Activated naive CD8-positive, alpha-beta T cell (primary cell): ENCODE data around the gene MED13.
"Not testable (repeated sequence)": the region's sequence is repeated elsewhere in the genome, so short reads cannot be mapped to it uniquely, and the experiment has no call there.

Source experiments
- H3K27ac Mint-ChIP-seq: one replicate; pipeline ENCODE4 v1.8.0; 2021; ENCODE audit warnings: mixed read lengths
- H3K27me3 Mint-ChIP-seq: one replicate; pipeline ENCODE4 v1.8.0; 2021; ENCODE audit warnings: mixed read lengths
- H3K36me3 Mint-ChIP-seq: one replicate; pipeline ENCODE4 v1.8.0; 2021; ENCODE audit warnings: mixed read lengths
- H3K4me1 Mint-ChIP-seq: one replicate; pipeline ENCODE4 v1.8.0; 2021; ENCODE audit warnings: low read depth, mixed read lengths
- H3K4me3 Mint-ChIP-seq: one replicate; pipeline ENCODE4 v1.8.0; 2021; ENCODE audit warnings: mild to moderate bottlenecking, mixed read lengths
- H3K9me3 Mint-ChIP-seq: one replicate; pipeline ENCODE4 v1.8.0; 2021; ENCODE audit warnings: low read depth, mixed read lengths

The MED13 gene

GRCh38 chr17:62009220-62009619 is 55.9 kb downstream of the MED13 start:
- Mint-ChIP-seq H3K4me1 (peaks cover 31% of the 10 kb centered on the region), H3K36me3 (peaks cover 18% of the 10 kb centered on the region), H3K4me3 (no peak overlapping the region), H3K27me3 (no peaks in the 10 kb centered on the region), H3K27ac (peak overlapping the region; percentile 30), H3K9me3 (no peaks in the 10 kb centered on the region)

- Mint-ChIP-seq H3K27me3 (no peaks in the 10 kb centered on the region), H3K36me3 (peaks cover 12% of the 10 kb centered on the region), H3K4me1 (peaks cover 32% of the 10 kb centered on the region), H3K27ac (peak overlapping the region; percentile 41), H3K9me3 (no peaks in the 10 kb centered on the region), H3K4me3 (no peak overlapping the region)
Observed at GRCh38 chr17:62008294-62008693, 56.8 kb downstream of the MED13 start.

- peaks cover 43% of the 10 kb centered on the region for H3K4me1 Mint-ChIP-seq
- H3K27ac Mint-ChIP-seq: no peak overlapping the region
- H3K4me3 Mint-ChIP-seq: no peak overlapping the region
- H3K9me3 Mint-ChIP-seq: no peaks in the 10 kb centered on the region
- H3K36me3 Mint-ChIP-seq: peaks cover 8% of the 10 kb centered on the region
- no peaks in the 10 kb centered on the region for H3K27me3 Mint-ChIP-seq
Observed at GRCh38 chr17:62004388-62004787, 60.7 kb downstream of the MED13 start.

GRCh38 chr17:62003141-62003540 is 61.9 kb downstream of the MED13 start:
- H3K4me3 Mint-ChIP-seq, H3K27me3 Mint-ChIP-seq, H3K27ac Mint-ChIP-seq, H3K36me3 Mint-ChIP-seq, H3K9me3 Mint-ChIP-seq: not testable (repeated sequence)
- H3K4me1 Mint-ChIP-seq: peaks cover 38% of the 10 kb centered on the region

GRCh38 chr17:62001105-62001504 is 64.0 kb downstream of the MED13 start:
- peak overlapping the region; percentile 22 for H3K27ac Mint-ChIP-seq
- H3K4me3 Mint-ChIP-seq: no peak overlapping the region
- H3K4me1 Mint-ChIP-seq: peaks cover 50% of the 10 kb centered on the region
- no peaks in the 10 kb centered on the region for H3K27me3 Mint-ChIP-seq
- no peaks in the 10 kb centered on the region for H3K9me3 Mint-ChIP-seq
- H3K36me3 Mint-ChIP-seq: peaks cover 4% of the 10 kb centered on the region

- Mint-ChIP-seq H3K4me1 (peaks cover 47% of the 10 kb centered on the region), H3K27ac (no peak overlapping the region), H3K36me3 (peaks cover 4% of the 10 kb centered on the region), H3K27me3 (no peaks in the 10 kb centered on the region), H3K4me3 (peak overlapping the region; percentile 17), H3K9me3 (no peaks in the 10 kb centered on the region)
Observed at GRCh38 chr17:62000186-62000585, 64.9 kb downstream of the MED13 start.

- H3K27ac Mint-ChIP-seq, H3K9me3 Mint-ChIP-seq, H3K4me3 Mint-ChIP-seq, H3K36me3 Mint-ChIP-seq, H3K27me3 Mint-ChIP-seq: not testable (repeated sequence)
- peaks cover 37% of the 10 kb centered on the region for H3K4me1 Mint-ChIP-seq
Observed at GRCh38 chr17:61998534-61998933, 66.5 kb downstream of the MED13 start.

- H3K27me3 Mint-ChIP-seq: no peaks in the 10 kb centered on the region
- no peak overlapping the region for H3K4me3 Mint-ChIP-seq
- H3K36me3 Mint-ChIP-seq: peaks cover 4% of the 10 kb centered on the region
- H3K4me1 Mint-ChIP-seq: peaks cover 37% of the 10 kb centered on the region
- no peak overlapping the region for H3K27ac Mint-ChIP-seq
- H3K9me3 Mint-ChIP-seq: no peaks in the 10 kb centered on the region
Observed at GRCh38 chr17:61997664-61998063, 67.4 kb downstream of the MED13 start.

- no peak overlapping the region for H3K4me3 Mint-ChIP-seq
- H3K27ac Mint-ChIP-seq: no peak overlapping the region
- peaks cover 37% of the 10 kb centered on the region for H3K4me1 Mint-ChIP-seq
- no peaks in the 10 kb centered on the region for H3K27me3 Mint-ChIP-seq
- H3K36me3 Mint-ChIP-seq: peaks cover 4% of the 10 kb centered on the region
- no peaks in the 10 kb centered on the region for H3K9me3 Mint-ChIP-seq
Observed at GRCh38 chr17:61996916-61997605, 68.0 kb downstream of the MED13 start.

- peaks cover 3% of the 10 kb centered on the region for H3K4me1 Mint-ChIP-seq
- H3K36me3 Mint-ChIP-seq: peaks cover 3% of the 10 kb centered on the region
- no peaks in the 10 kb centered on the region for H3K9me3 Mint-ChIP-seq
- H3K27ac Mint-ChIP-seq: no peak overlapping the region
- H3K4me3 Mint-ChIP-seq: no peak overlapping the region
- no peaks in the 10 kb centered on the region for H3K27me3 Mint-ChIP-seq
Observed at GRCh38 chr17:61989509-61989908, 75.6 kb downstream of the MED13 start.

GRCh38 chr17:61986898-61987297 is 78.2 kb downstream of the MED13 start:
- Mint-ChIP-seq H3K27me3 (no peaks in the 10 kb centered on the region), H3K36me3 (peaks cover 7% of the 10 kb centered on the region), H3K9me3 (no peaks in the 10 kb centered on the region), H3K4me3 (no peak overlapping the region), H3K27ac (no peak overlapping the region), H3K4me1 (peaks cover 3% of the 10 kb centered on the region)

GRCh38 chr17:61984821-61985220 is 80.3 kb downstream of the MED13 start:
- Mint-ChIP-seq H3K4me1 (peaks cover 12% of the 10 kb centered on the region), H3K4me3 (no peak overlapping the region), H3K36me3 (peaks cover 13% of the 10 kb centered on the region), H3K27ac (no peak overlapping the region), H3K9me3 (no peaks in the 10 kb centered on the region), H3K27me3 (no peaks in the 10 kb centered on the region)

- no peak overlapping the region for H3K4me3 Mint-ChIP-seq
- peaks cover 11% of the 10 kb centered on the region for H3K4me1 Mint-ChIP-seq
- H3K27ac Mint-ChIP-seq: peak overlapping the region; percentile 8
- peaks cover 16% of the 10 kb centered on the region for H3K36me3 Mint-ChIP-seq
- no peaks in the 10 kb centered on the region for H3K9me3 Mint-ChIP-seq
- no peaks in the 10 kb centered on the region for H3K27me3 Mint-ChIP-seq
Observed at GRCh38 chr17:61981323-61981722, 83.8 kb downstream of the MED13 start.

- no peak overlapping the region for H3K4me3 Mint-ChIP-seq
- H3K27me3 Mint-ChIP-seq: no peaks in the 10 kb centered on the region
- H3K36me3 Mint-ChIP-seq: peaks cover 16% of the 10 kb centered on the region
- no peaks in the 10 kb centered on the region for H3K9me3 Mint-ChIP-seq
- peak overlapping the region; percentile 46 for H3K27ac Mint-ChIP-seq
- peaks cover 11% of the 10 kb centered on the region for H3K4me1 Mint-ChIP-seq
Observed at GRCh38 chr17:61980535-61980934, 84.5 kb downstream of the MED13 start.

GRCh38 chr17:61974115-61974514 is 91.0 kb downstream of the MED13 start:
- Mint-ChIP-seq H3K9me3 (no peaks in the 10 kb centered on the region), H3K4me3 (no peak overlapping the region), H3K4me1 (peaks cover 15% of the 10 kb centered on the region), H3K27me3 (no peaks in the 10 kb centered on the region), H3K27ac (peak overlapping the region; percentile 41), H3K36me3 (peaks cover 7% of the 10 kb centered on the region)

GRCh38 chr17:61972311-61972710 is 92.8 kb downstream of the MED13 start:
- Mint-ChIP-seq H3K4me3 (no peak overlapping the region), H3K36me3 (peaks cover 10% of the 10 kb centered on the region), H3K27ac (no peak overlapping the region), H3K4me1 (peaks cover 14% of the 10 kb centered on the region), H3K27me3 (no peaks in the 10 kb centered on the region), H3K9me3 (no peaks in the 10 kb centered on the region)
